HepG2 (cell line): ENCODE measurements around the gene CNTFR. TPM values are rescaled to one million over a fixed set of nuclear protein-coding genes. Genes with fewer than 3 reads are reported as not detected.

Experiments
- ARID2 ChIP-seq: sonication (generic); formaldehyde crosslinking; IDR thresholded peaks from 2 replicates; pipeline ENCODE4 v1.8.1; 2022; ENCODE audit warnings: mild to moderate bottlenecking, missing genetic modification reagents, borderline replicate concordance
- CENPX ChIP-seq: sonication (generic); formaldehyde crosslinking; IDR thresholded peaks from 2 replicates; pipeline ENCODE4 v1.9.0; 2021; ENCODE audit warnings: mild to moderate bottlenecking, missing genetic modification reagents, moderate library complexity
- FOXA1 ChIP-seq, 2 experiments: fragments of 450-650 bp in 1 of 2; sonication (generic) in 1 of 2; formaldehyde crosslinking in 1 of 2; IDR thresholded peaks; 2 replicates each; pipeline versions ENCODE4 v1.4.0 to v1.6.1; 2016 to 2020; ENCODE audit warnings: missing genetic modification reagents in 1 of 2
- FOXP1 ChIP-seq, 2 experiments: fragments of 450-650 bp in 1 of 2; IDR thresholded peaks; 2 replicates each; pipeline ENCODE4 v1.6.1; 2017 to 2018; ENCODE audit warnings: antibody characterized with exemption in 1 of 2
- HNRNPLL ChIP-seq: fragments of 200-400 bp; formaldehyde crosslinking; IDR thresholded peaks from 2 replicates; pipeline ENCODE4 v1.6.1; 2017; ENCODE audit warnings: mild to moderate bottlenecking, low read depth, low read length; ENCODE audit not compliant: poor library complexity, severe bottlenecking
- HOXD1 ChIP-seq: sonication (generic); formaldehyde crosslinking; IDR thresholded peaks from 2 replicates; pipeline ENCODE4 v1.5.0; 2020; ENCODE audit warnings: missing genetic modification reagents
- KLF13 ChIP-seq: sonication (generic); formaldehyde crosslinking; IDR thresholded peaks from 2 replicates; pipeline ENCODE4 v1.4.0; 2020; ENCODE audit warnings: mild to moderate bottlenecking, missing genetic modification reagents
- PCBP1 ChIP-seq: fragments of 200-400 bp; formaldehyde crosslinking; IDR thresholded peaks from 2 replicates; pipeline ENCODE4 v1.6.1; 2017; ENCODE audit warnings: mild to moderate bottlenecking, low read depth, low read length, borderline replicate concordance
- PHF5A ChIP-seq: IDR thresholded peaks from one replicate; pipeline ENCODE4 v1.6.1; 2018; ENCODE audit warnings: low read depth, missing genetic modification reagents; ENCODE audit not compliant: unreplicated experiment
- PTBP1 ChIP-seq: fragments of 200-400 bp; formaldehyde crosslinking; IDR thresholded peaks from 2 replicates; pipeline ENCODE4 v1.6.1; 2018; ENCODE audit warnings: low read length, low read depth; ENCODE audit not compliant: poor library complexity, severe bottlenecking
- RXRA ChIP-seq: sonication (generic); formaldehyde crosslinking; IDR thresholded peaks from 2 replicates; pipeline ENCODE4 v1.5.1; 2020; ENCODE audit warnings: missing genetic modification reagents
- SAFB2 ChIP-seq: sonication (generic); formaldehyde crosslinking; IDR thresholded peaks from 2 replicates; pipeline ENCODE4 v1.5.1; 2020; ENCODE audit warnings: missing genetic modification reagents, low read depth, mild to moderate bottlenecking, borderline replicate concordance
- SMARCE1 ChIP-seq: fragments of 450-650 bp; IDR thresholded peaks from 2 replicates; pipeline ENCODE4 v1.6.1; 2017; ENCODE audit warnings: borderline replicate concordance
- TAF1 ChIP-seq: sonication (generic); formaldehyde crosslinking; IDR thresholded peaks from 2 replicates; pipeline ENCODE4 v1.4.0; 2020; ENCODE audit warnings: missing genetic modification reagents
- TCF7L2 ChIP-seq: IDR thresholded peaks from 2 replicates; pipeline ENCODE4 v1.6.1; 2011; ENCODE audit warnings: mild to moderate bottlenecking, low read depth, low read length, moderate library complexity
- ZFP62 ChIP-seq: sonication (generic); formaldehyde crosslinking; IDR thresholded peaks from 2 replicates; pipeline ENCODE4 v1.4.0; 2020; ENCODE audit warnings: missing genetic modification reagents
- ZNF121 ChIP-seq: sonication (generic); formaldehyde crosslinking; IDR thresholded peaks from 2 replicates; pipeline ENCODE4 v1.5.0; 2020; ENCODE audit warnings: mild to moderate bottlenecking, missing genetic modification reagents
- ZNF383 ChIP-seq: sonication (generic); formaldehyde crosslinking; IDR thresholded peaks from 2 replicates; pipeline ENCODE4 v1.4.0; 2020; ENCODE audit warnings: missing genetic modification reagents, mild to moderate bottlenecking, borderline replicate concordance
- ZNF703 ChIP-seq: sonication (generic); formaldehyde crosslinking; IDR thresholded peaks from 2 replicates; pipeline ENCODE4 v1.5.1; 2020; ENCODE audit warnings: missing genetic modification reagents, mild to moderate bottlenecking, moderate library complexity, borderline replicate concordance
- polyA plus RNA-seq, 8 experiments: library from polyadenylated mRNA; depleted of rRNA in 3 of 8; stranded (reverse) in 7 of 8; unstranded in 1 of 8; fragments of >200 nt; fragmentation: Illumina TruSeq in 4 of 8; extraction: Trizol in 4 of 8; gene quantifications; 2 replicates each; pipeline versions ENCODE4 v1.2.1 to v1.2.3, GENCODE V29; 2011 to 2016; ENCODE audit warnings: low read depth in 4 of 8, missing spikeins in 1 of 8, mixed read lengths in 1 of 8; ENCODE audit not compliant: insufficient read depth in 1 of 8
- total RNA-seq, 5 experiments: library from RNA; depleted of rRNA; stranded (reverse); fragments of >200 nt; fragmentation: Illumina TruSeq; extraction: Trizol; gene quantifications; 2 replicates each; pipeline ENCODE4 v1.2.3, GENCODE V29; 2016; ENCODE audit warnings: low read depth in 1 of 5
- TF ChIP-seq, protein P1 (sequence below): sonication (generic); formaldehyde crosslinking; IDR thresholded peaks from 2 replicates; pipeline ENCODE4; 2020; ENCODE audit warnings: missing genetic modification reagents, mild to moderate bottlenecking, borderline replicate concordance
- TF ChIP-seq, protein P2 (sequence below): sonication (generic); formaldehyde crosslinking; IDR thresholded peaks from 2 replicates; pipeline ENCODE4 v1.4.0; 2020; ENCODE audit warnings: mild to moderate bottlenecking, missing genetic modification reagents
- TF ChIP-seq, protein P3 (sequence below): sonication (generic); formaldehyde crosslinking; IDR thresholded peaks from 2 replicates; pipeline ENCODE4 v1.4.0; 2020; ENCODE audit warnings: missing genetic modification reagents

CNTFR gene
- total and polyA plus RNA-seq, 2 of the 13 experiments (the other 11 are each of a cell fraction or from before 2014, with no cell fraction given) = not detected

DNA sequence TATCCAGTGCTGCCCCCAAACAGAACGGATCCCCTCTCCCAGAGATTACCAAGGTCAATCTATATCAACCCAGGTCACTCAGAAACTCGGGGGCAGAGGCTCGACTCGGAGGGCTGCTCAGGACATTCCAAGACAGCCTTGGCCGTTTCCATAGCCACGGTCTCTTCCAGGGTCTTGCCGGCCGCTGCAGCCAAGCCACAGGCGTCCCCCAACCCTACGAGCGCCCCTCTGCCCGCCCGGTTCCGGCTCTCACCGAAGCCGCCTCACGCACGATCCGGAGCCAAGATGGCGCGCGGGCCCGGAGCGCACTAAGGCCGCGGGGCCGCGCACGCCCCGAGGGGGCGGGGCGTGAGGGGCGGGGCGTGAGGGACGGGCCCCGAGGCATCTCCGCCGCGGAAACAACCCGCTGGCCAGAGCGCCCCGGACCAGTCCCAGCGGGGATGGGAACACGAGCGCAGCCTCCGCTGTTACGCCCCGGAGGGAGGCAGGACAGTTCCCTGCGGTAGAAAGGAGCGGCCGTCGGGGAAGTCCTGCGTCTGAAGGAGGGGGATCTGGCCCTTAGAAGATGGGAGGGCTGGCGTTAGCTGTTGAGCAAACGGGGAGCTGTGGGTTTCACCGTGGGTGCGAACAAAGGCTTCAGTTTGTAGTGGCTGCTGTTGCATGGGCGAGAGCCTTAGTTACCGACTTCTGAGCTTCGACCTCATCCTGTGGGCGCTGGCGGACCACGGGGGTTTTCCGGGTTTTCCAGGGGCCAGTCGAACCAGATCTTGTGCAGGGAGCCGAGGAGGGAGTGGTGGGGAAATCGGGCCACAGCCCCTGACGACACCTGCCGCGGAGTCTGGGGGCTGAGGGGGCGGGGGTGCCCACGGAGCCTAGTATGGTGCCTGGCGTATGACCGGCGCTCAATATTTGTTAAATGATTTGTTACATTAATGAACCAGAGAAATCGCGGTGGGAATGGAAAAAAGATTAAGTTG is 22.6 kb upstream of the CNTFR start, which contains the start of gene RPP25L (continued):
- no peak for TF ChIP-seq ZNF703 (CRISPR knock-in tag)
- peak; percentile 24; the same call in 1 of the 2 replicates for TF ChIP-seq RXRA (CRISPR knock-in tag)
- 0 out of 2 replicates have a peak, but pooled peaks have one; percentile 60 for TF ChIP-seq PCBP1
- no peak for TF ChIP-seq ZNF121 (CRISPR knock-in tag)
- no peak for TF ChIP-seq ZNF383 (CRISPR knock-in tag)
- TF ChIP-seq, protein P1, sequence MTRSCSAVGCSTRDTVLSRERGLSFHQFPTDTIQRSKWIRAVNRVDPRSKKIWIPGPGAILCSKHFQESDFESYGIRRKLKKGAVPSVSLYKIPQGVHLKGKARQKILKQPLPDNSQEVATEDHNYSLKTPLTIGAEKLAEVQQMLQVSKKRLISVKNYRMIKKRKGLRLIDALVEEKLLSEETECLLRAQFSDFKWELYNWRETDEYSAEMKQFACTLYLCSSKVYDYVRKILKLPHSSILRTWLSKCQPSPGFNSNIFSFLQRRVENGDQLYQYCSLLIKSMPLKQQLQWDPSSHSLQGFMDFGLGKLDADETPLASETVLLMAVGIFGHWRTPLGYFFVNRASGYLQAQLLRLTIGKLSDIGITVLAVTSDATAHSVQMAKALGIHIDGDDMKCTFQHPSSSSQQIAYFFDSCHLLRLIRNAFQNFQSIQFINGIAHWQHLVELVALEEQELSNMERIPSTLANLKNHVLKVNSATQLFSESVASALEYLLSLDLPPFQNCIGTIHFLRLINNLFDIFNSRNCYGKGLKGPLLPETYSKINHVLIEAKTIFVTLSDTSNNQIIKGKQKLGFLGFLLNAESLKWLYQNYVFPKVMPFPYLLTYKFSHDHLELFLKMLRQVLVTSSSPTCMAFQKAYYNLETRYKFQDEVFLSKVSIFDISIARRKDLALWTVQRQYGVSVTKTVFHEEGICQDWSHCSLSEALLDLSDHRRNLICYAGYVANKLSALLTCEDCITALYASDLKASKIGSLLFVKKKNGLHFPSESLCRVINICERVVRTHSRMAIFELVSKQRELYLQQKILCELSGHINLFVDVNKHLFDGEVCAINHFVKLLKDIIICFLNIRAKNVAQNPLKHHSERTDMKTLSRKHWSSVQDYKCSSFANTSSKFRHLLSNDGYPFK (CRISPR knock-in tag) = 0 out of 2 replicates have a peak, but pooled peaks have one; percentile 52
- no peak for TF ChIP-seq SMARCE1
- no peak for TF ChIP-seq KLF13 (CRISPR knock-in tag)
- no peak for TF ChIP-seq CENPX (CRISPR knock-in tag)
- no peak for TF ChIP-seq FOXA1 (IDR thresholded peaks at IDR 0.05)
- TF ChIP-seq FOXA1 (CRISPR knock-in tag; IDR thresholded peaks at IDR 0.05) = no peak
- TF ChIP-seq PHF5A = peak; percentile 14
- TF ChIP-seq, protein P2, sequence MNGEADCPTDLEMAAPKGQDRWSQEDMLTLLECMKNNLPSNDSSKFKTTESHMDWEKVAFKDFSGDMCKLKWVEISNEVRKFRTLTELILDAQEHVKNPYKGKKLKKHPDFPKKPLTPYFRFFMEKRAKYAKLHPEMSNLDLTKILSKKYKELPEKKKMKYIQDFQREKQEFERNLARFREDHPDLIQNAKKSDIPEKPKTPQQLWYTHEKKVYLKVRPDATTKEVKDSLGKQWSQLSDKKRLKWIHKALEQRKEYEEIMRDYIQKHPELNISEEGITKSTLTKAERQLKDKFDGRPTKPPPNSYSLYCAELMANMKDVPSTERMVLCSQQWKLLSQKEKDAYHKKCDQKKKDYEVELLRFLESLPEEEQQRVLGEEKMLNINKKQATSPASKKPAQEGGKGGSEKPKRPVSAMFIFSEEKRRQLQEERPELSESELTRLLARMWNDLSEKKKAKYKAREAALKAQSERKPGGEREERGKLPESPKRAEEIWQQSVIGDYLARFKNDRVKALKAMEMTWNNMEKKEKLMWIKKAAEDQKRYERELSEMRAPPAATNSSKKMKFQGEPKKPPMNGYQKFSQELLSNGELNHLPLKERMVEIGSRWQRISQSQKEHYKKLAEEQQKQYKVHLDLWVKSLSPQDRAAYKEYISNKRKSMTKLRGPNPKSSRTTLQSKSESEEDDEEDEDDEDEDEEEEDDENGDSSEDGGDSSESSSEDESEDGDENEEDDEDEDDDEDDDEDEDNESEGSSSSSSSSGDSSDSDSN (CRISPR knock-in tag) = peak; percentile 75
- TF ChIP-seq, protein P3, sequence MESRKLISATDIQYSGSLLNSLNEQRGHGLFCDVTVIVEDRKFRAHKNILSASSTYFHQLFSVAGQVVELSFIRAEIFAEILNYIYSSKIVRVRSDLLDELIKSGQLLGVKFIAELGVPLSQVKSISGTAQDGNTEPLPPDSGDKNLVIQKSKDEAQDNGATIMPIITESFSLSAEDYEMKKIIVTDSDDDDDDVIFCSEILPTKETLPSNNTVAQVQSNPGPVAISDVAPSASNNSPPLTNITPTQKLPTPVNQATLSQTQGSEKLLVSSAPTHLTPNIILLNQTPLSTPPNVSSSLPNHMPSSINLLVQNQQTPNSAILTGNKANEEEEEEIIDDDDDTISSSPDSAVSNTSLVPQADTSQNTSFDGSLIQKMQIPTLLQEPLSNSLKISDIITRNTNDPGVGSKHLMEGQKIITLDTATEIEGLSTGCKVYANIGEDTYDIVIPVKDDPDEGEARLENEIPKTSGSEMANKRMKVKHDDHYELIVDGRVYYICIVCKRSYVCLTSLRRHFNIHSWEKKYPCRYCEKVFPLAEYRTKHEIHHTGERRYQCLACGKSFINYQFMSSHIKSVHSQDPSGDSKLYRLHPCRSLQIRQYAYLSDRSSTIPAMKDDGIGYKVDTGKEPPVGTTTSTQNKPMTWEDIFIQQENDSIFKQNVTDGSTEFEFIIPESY (CRISPR knock-in tag) = no peak
- peak; percentile 72 for TF ChIP-seq HNRNPLL
- peak; percentile 93 for TF ChIP-seq SAFB2
- TF ChIP-seq ARID2 (CRISPR knock-in tag) = no peak
- TF ChIP-seq ZFP62 (CRISPR knock-in tag) = no peak
- TF ChIP-seq FOXP1 (IDR thresholded peaks at IDR 0.05) = no peak
- no peak for TF ChIP-seq FOXP1 (CRISPR knock-in tag; IDR thresholded peaks at IDR 0.05)
- TF ChIP-seq TCF7L2 = no peak
- peak; percentile 82 for TF ChIP-seq TAF1 (CRISPR knock-in tag)
- TF ChIP-seq HOXD1 (CRISPR knock-in tag) = peak; percentile 24; the same call in 1 of the 2 replicates
- TF ChIP-seq PTBP1 = no peak
